Panc1 (cell line): ENCODE data around the gene ARHGAP25. TPM values are rescaled to one million over a fixed set of nuclear protein-coding genes. Genes with fewer than 3 reads are reported as not detected.

ENCODE experiments used
- ATAC-seq: fragments of 200-7000 bp; cut with Tn5 transposase; 2 replicates; pipeline ENCODE4 v1.9.1; 2020; ENCODE audit warnings: mild to moderate bottlenecking, moderate library complexity
- BruUV-seq: library from RNA; stranded (reverse); fragments of 400-500 nt; replicated peaks from 2 replicates; lab custom pipeline; 2021; lab: Mats Ljungman, UMichigan
- CTCF ChIA-PET: fragments of 300-600 bp; sonication (Branson Sonifier 250); formaldehyde crosslinking; loops from one replicate; lab custom pipeline; 2022; ENCODE audit warnings: antibody characterized with exemption; lab: Charles Lee
- POLR2A ChIA-PET: fragments of 300-600 bp; sonication (Branson Sonifier 250); formaldehyde crosslinking; loops from one replicate; lab custom pipeline; 2022; ENCODE audit warnings: antibody characterized with exemption; lab: Charles Lee
- DNase-seq: peaks from one replicate; pipeline ENCODE4 v3.0.0-alpha.2; 2010; ENCODE audit warnings: low read depth, low spot score
- H3K27ac ChIP-seq: 2 replicates; pipeline ENCODE4 v1.5.1; 2011; ENCODE audit warnings: mild to moderate bottlenecking, low read length, inconsistent platforms
- H3K27me3 ChIP-seq: fragments of 200-500 bp; sonication (Bioruptor generic); 2 replicates; pipeline ENCODE4 v1.6.0; 2014; ENCODE audit warnings: low read length, inconsistent platforms; ENCODE audit not compliant: control insufficient read depth, insufficient read depth
- H3K36me3 ChIP-seq: fragments of 200-500 bp; sonication (Bioruptor generic); 2 replicates; pipeline ENCODE4 v1.5.1; 2014; ENCODE audit warnings: inconsistent platforms, mild to moderate bottlenecking, low read length, moderate library complexity; ENCODE audit not compliant: control insufficient read depth, insufficient read depth
- H3K4me1 ChIP-seq: 2 replicates; pipeline ENCODE4 v1.5.1; 2011; ENCODE audit warnings: inconsistent platforms, mild to moderate bottlenecking, low read length, moderate library complexity; ENCODE audit not compliant: control insufficient read depth, insufficient read depth
- H3K4me3 ChIP-seq, 2 experiments: 2 replicates each; pipeline ENCODE4 v1.5.1; 2011 to 2012; ENCODE audit warnings: low read depth in 2 of 2, low read length in 2 of 2, mild to moderate bottlenecking in 2 of 2, inconsistent platforms in 1 of 2, moderate library complexity in 1 of 2
- H3K9me3 ChIP-seq: fragments of 200-500 bp; sonication (Bioruptor generic); 2 replicates; pipeline ENCODE4 v1.5.1; 2014; ENCODE audit warnings: low read depth, mild to moderate bottlenecking, inconsistent platforms, low read length, moderate library complexity; ENCODE audit not compliant: control insufficient read depth, insufficient read depth
- POLR2AphosphoS5 ChIP-seq: IDR thresholded peaks from 2 replicates; pipeline ENCODE4 v1.6.1; 2012; ENCODE audit warnings: mild to moderate bottlenecking, low read depth, low read length, moderate library complexity
- SIN3A ChIP-seq: IDR thresholded peaks from 2 replicates; pipeline ENCODE4 v1.6.1; 2012; ENCODE audit warnings: low read depth, mild to moderate bottlenecking, low read length, moderate library complexity, borderline replicate concordance; ENCODE audit not compliant: insufficient read depth
- TCF7L2 ChIP-seq: IDR thresholded peaks from 2 replicates; pipeline ENCODE4 v1.6.1; 2011; ENCODE audit warnings: mild to moderate bottlenecking, low read depth, low read length, inconsistent platforms
- in situ Hi-C: cut with HindIII; loops from 2 replicates; pipeline ENCODE4 v1.10.0; 2016; ENCODE audit warnings: low sequenced_read_pairs, low pct_unique_long_range_greater_than_20kb
- intact Hi-C: fragments of 100-400 bp; cut with micrococcal nuclease; formaldehyde crosslinking; loops from one replicate; pipeline ENCODE4 v1.10.0; 2022; ENCODE audit not compliant: unreplicated experiment
- total RNA-seq: library from RNA; stranded (reverse); gene quantifications from one replicate; pipeline ENCODE4 v1.2.1, GENCODE V29; 2021; ENCODE audit not compliant: unreplicated experiment
- TF ChIP-seq, protein P1 (sequence below): fragments of 450-650 bp; IDR thresholded peaks from 2 replicates; pipeline ENCODE4 v1.5.1; 2017; ENCODE audit warnings: mild to moderate bottlenecking
- TF ChIP-seq, protein P2 (sequence below), 2 experiments: IDR thresholded peaks; 2 replicates each; pipeline ENCODE4 v1.6.1; 2011 to 2012; ENCODE audit warnings: low read depth in 2 of 2, control low read depth in 1 of 2, low read length in 1 of 2, mild to moderate bottlenecking in 1 of 2, moderate library complexity in 1 of 2; ENCODE audit not compliant: insufficient read depth in 1 of 2

ARHGAP25 gene
- total RNA-seq, 1 experiment from 2014 or later = 0.49 TPM

DNA sequence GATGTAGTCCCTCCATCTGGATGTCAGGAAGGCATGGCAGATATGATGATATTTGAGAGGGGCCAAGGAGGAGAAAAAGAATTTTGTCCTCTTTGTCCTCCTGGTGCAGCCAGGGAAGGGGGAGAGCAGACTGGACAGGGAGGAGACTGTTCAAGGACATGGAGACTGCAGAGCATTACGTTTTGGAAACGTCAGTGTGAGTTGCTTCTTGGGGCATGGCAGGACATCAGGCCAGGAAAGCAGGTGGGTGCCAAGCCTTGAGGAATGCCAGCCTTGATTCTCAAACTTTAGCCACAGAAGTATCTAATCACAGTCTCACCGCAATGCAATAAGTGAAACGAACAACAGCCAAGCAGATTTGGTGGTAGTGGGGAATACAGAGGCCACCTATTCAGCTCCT, 70.4 kb downstream of the ARHGAP25 start:
- no peak for DNase-seq
- ChIA-PET CTCF (no interaction called here), POLR2A (no interaction called here)
- intact Hi-C loops = no loop called here
- Histone ChIP-seq H3K9me3 (no peaks in the 10 kb centered on the region), H3K4me3 (no peak overlapping the region), H3K4me1 (no peaks in the 10 kb centered on the region), H3K27me3 (peaks cover 9% of the 10 kb centered on the region; the same call in 1 of the 2 replicates), H3K36me3 (no peaks in the 10 kb centered on the region), H3K27ac (no peak overlapping the region)
- in situ Hi-C loops = no loop called here
- no TSS peak for BruUV-seq
- TF ChIP-seq, protein P1, sequence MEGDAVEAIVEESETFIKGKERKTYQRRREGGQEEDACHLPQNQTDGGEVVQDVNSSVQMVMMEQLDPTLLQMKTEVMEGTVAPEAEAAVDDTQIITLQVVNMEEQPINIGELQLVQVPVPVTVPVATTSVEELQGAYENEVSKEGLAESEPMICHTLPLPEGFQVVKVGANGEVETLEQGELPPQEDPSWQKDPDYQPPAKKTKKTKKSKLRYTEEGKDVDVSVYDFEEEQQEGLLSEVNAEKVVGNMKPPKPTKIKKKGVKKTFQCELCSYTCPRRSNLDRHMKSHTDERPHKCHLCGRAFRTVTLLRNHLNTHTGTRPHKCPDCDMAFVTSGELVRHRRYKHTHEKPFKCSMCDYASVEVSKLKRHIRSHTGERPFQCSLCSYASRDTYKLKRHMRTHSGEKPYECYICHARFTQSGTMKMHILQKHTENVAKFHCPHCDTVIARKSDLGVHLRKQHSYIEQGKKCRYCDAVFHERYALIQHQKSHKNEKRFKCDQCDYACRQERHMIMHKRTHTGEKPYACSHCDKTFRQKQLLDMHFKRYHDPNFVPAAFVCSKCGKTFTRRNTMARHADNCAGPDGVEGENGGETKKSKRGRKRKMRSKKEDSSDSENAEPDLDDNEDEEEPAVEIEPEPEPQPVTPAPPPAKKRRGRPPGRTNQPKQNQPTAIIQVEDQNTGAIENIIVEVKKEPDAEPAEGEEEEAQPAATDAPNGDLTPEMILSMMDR = no peak
- TF ChIP-seq POLR2AphosphoS5 (no peak), TCF7L2 (no peak), SIN3A (no peak)
- TF ChIP-seq, protein P2, sequence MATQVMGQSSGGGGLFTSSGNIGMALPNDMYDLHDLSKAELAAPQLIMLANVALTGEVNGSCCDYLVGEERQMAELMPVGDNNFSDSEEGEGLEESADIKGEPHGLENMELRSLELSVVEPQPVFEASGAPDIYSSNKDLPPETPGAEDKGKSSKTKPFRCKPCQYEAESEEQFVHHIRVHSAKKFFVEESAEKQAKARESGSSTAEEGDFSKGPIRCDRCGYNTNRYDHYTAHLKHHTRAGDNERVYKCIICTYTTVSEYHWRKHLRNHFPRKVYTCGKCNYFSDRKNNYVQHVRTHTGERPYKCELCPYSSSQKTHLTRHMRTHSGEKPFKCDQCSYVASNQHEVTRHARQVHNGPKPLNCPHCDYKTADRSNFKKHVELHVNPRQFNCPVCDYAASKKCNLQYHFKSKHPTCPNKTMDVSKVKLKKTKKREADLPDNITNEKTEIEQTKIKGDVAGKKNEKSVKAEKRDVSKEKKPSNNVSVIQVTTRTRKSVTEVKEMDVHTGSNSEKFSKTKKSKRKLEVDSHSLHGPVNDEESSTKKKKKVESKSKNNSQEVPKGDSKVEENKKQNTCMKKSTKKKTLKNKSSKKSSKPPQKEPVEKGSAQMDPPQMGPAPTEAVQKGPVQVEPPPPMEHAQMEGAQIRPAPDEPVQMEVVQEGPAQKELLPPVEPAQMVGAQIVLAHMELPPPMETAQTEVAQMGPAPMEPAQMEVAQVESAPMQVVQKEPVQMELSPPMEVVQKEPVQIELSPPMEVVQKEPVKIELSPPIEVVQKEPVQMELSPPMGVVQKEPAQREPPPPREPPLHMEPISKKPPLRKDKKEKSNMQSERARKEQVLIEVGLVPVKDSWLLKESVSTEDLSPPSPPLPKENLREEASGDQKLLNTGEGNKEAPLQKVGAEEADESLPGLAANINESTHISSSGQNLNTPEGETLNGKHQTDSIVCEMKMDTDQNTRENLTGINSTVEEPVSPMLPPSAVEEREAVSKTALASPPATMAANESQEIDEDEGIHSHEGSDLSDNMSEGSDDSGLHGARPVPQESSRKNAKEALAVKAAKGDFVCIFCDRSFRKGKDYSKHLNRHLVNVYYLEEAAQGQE (IDR thresholded peaks at IDR 0.05; ENCODE audit: insufficient read depth in 1 of 2, low read depth in 2 of 2, low read length in 1 of 2) = no peak
- no peak for ATAC-seq

DNA sequence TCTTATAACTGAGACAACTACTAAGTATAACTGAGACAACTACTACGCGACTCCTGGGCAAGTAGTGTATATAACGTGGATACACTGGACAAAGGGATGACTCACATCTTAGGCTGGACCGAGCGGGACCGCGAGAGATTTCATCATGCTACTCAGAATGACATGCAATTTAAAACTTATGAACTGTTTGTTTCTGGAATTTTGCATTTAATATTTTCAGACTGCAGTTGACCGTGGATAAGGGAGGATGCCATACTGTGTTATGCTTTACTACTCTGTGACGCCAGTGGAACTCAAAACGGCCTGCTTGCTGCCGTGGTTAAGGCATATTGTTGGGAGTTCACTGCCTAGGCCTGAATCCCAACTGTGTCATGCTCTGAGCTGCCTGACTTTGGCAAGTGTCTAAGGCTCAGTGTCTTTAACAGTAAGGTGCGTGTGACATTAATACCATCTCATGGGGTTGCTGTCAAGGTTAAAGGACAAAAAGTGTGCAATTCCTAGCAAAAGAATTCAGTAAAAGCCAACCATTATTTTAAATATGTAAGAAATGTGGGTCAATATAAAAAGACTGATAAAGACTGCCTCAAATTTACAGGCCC, 72.0 kb downstream of the ARHGAP25 start:
- DNase-seq (no peak), ATAC-seq (no peak)
- no peaks in the 10 kb centered on the region for H3K4me1 ChIP-seq
- H3K27me3 ChIP-seq = peaks cover 9% of the 10 kb centered on the region; the same call in 1 of the 2 replicates
- intact Hi-C loops (no loop called here), in situ Hi-C loops (no loop called here)
- ChIA-PET CTCF (no interaction called here), POLR2A (no interaction called here)
- no peak overlapping the region for H3K27ac ChIP-seq
- H3K9me3 ChIP-seq = no peaks in the 10 kb centered on the region
- H3K36me3 ChIP-seq = no peaks in the 10 kb centered on the region
- BruUV-seq = no TSS peak
- TF ChIP-seq SIN3A (no peak), TCF7L2 (no peak)
- TF ChIP-seq, protein P1 = no peak
- H3K4me3 ChIP-seq = no peak overlapping the region
